Islet precursor cell (in vitro differentiated cells): ENCODE results near the gene HSPA8.
"Not testable (repeated sequence)": the region's sequence is repeated elsewhere in the genome, so short reads cannot be mapped to it uniquely, and the experiment has no call there.

Experiments
- DNase-seq: peaks from one replicate; pipeline ENCODE4 v3.0.0-alpha.2; 2018

HSPA8 gene

DNA sequence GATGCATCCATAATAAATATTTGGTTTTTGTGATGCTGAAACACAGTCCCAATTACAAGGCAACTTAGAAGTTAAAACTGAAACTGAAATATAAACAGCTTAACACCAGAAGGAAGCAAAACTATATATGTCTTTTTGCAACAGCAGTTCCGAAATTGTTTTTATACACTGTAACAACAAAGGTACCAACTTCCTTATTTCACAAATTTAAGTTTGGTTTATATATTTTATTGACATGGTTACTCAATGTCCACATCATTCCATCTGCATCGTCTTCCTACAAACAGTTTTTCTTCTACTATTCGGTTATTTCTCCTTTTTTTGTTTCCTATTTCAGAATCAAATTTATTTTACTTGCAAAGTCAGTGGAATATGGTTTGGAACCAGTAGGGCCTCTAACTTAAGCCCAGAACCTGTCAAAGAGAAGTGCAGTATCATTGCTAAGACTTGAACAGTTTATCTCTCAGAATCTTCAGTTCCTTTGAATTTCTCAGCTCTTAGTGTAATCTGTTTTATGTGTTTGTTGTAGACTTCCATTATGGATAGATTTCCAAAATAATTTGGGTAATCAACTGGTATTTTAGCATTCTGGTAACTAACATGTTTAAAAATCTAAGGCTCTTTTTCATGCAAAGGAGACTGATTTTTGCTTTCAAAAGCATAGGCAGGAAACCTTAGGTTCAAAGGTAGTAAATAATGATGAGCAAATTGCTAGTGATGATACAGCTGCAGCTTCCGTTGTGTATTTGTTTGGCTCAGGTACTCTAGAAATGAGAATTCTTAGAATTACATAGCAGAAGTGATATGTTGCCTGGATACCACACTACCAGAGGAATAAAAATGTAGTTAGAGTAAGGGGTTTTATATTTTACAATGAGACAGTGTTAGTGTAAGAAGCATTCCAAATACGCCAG is 8.2 kb upstream of the HSPA8 start:
- DNase-seq: no peak

DNA sequence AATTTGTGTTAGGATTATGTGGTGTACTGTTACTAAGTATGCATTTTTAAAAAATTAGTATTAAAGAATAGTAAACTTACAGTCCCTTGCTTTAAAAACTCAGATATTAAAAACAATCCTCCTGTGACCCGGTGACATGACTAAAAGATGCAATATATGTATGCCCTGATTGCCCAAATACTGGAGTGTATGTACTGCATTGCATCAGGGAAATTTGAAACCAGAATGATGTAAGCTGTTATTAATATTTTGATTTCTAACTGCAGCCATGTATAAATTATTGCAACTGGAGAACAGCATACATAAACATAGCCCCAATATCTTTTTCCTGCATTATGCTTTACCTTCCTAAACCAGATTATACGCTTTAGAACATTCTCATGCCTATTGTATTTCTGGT is 3.7 kb upstream of the HSPA8 start:
- DNase-seq: no peak

DNA sequence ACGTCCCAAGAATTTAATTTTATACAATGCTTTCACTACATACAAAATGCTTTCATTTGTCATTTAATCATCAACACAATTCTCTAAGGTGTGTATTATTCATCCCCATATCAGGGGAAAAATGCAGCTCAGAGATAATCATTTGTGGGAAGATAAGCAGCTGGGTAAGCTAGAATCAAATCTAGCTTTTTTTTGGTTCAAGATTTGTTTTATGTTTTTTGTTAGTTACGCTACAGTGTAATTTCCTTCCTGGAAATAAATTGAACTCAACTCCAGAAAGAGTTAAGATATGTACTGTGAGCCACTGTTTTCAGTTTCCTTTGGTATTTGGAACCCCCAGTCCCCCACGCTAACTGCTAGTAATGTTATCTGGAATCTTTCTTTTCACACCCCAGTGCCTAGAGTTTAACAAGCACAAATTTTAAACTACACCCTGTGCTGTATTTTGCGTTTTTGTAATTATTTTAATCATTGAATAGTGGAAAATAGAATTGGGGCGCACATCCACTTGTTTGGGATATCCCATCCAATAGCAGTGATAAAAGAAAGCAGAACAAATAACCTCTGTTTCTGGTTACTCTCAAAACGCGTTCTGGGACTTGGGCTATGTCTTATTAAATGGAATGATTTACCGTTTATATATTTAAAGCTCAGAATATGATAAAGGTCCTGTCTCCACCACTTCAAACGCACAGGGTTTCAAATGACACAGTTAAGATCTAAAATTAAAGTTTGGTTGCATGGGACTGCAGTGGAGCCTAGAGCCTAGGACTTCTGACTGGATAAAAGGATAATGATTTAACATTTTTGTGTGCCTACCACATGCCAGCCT is 2.1 kb upstream of the HSPA8 start:
- DNase-seq: no peak

DNA sequence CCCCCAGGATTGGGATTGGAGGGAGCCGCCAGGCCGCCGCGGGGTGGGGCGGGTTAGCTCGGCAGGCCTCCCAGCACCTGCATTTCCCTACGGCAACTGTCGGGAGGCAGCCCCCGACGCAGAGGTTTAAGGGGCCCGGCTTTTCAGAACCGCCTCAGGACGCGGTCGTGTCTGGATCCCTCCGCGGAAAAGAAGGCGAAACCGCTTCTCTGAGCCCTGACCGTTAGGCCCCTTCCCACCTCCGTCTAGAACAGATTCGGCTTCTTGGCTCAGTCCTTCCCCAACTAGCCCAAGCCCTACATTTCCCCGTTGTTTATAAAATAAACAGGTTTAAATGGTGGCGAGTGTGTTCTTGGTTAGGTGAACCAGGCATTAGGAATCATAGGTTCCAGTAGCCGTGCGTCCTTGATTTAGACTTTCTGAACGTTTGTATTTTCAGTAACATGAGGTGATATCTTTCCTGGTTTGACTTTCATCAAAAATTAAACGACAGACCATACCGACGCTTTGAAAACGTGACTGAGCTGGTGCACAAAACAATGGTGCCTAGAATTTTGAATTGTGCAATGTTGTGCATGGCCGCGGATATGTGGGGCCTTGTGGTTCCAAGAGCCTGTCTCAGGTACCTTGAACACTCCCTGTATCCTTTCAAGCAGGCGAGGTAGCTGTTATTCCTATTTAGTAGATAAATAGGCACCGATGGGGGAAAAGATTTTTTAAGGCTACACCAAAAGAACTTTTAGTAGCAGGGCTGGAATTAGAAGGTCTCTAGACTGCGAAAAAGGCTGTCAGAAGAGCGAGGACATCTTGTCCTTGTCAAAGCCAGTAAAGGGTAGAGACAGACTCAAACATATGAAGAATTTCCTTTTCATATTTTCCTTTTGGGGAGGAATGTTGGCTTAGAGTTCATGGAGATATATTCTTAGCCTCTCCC is 1.2 kb upstream of the HSPA8 start:
- DNase-seq: no peak

DNA sequence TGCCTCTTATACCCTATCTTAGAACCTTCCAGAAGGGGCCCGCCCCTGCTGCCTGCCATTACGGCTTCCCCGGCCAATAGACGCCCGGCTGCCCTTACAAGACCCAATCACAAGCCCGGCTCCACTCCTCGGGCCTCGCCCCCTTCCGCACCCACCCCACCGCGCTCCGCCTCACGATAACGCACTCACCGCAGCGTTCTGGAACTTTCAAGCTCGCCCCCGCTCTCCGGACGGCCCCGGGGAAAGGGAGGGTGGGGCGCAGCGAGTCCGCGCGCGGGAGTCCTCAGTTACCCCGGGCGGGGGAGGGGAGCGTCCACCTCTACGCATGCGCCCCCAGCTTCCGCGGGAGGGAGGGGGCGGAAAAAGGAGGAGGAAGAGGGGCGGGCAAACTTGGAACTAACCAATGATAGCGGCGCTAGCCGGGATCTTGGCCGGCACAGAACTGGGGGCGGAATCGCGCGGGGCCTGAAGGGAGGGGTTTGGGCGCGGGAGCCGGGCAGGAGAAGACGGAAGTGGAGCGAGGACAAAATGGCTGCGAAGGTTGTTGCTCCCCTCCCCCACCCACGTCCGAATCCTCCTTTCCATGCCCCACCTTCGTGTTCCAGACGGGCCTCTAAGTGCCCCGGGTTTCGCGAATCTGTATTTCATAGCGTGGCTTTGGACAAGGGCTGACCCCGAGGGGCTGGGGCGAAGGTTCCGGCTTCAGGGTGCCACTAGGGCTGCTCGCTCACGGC is 389 bp upstream of the HSPA8 start:
- DNase-seq: peak; percentile 100

DNA sequence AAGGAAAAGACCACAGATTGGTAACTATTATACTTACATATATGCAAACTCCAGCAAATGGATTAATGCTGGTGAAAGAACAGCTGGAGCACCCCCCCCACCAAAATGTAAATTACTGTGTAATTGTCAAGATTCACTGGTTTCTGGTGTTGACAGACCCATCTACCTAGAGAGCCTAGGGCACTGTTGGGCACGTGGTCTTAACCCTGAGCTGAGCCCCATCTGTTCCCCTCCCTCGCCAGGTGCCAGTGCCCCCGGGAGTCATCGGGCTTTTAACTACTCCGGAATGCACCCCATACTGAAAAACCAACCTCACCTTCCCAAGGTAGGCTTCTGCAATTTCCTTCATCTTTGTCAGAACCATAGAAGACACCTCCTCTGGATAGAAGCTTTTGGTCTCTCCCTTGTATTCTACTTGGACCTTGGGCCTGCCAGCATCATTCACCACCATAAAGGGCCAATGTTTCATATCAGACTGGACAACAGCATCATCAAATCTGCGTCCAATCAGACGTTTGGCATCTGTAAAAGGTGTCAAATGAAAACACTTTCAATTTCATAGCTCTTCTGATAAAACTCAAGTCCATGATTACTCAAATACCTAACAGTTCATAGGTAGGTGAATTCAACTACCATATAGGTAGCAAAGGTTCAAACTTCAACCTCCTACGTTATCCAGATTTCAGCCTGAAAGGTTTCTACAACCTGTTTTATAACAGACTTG is 1.5 kb downstream of the HSPA8 start:
- no peak for DNase-seq

DNA sequence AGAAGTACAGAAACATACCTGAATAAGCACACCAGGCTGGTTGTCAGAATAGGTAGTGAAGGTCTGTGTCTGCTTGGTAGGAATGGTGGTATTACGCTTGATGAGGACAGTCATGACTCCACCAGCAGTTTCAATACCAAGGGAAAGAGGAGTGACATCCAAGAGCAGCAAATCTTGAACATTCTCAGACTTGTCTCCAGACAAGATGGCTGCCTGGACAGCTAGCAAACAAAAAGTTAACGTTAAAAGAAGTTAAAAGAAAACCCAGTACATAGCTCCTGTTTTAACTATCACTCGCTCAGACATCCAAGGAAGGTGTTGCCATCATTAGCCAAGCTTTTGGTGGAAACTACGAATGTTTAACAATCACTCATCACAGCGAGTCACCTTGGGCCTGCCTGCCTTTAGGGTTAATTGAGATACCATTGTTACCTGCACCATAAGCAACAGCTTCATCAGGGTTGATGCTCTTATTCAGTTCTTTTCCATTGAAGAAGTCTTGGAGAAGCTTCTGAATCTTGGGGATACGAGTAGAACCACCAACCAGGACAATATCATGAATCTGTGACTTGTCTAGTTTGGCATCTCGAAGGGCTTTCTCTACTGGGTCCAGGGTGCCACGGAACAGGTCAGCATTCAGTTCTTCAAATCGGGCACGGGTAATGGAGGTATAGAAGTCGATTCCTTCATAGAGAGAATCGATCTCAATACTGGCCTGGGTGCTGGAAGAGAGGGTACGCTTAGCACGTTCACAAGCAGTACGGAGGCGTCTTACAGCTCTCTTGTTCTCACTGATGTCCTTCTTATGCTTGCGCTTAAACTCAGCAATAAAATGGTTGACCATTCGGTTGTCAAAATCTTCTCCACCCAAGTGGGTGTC is 2.7 kb downstream of the HSPA8 start:
- not testable (repeated sequence) for DNase-seq

DNA sequence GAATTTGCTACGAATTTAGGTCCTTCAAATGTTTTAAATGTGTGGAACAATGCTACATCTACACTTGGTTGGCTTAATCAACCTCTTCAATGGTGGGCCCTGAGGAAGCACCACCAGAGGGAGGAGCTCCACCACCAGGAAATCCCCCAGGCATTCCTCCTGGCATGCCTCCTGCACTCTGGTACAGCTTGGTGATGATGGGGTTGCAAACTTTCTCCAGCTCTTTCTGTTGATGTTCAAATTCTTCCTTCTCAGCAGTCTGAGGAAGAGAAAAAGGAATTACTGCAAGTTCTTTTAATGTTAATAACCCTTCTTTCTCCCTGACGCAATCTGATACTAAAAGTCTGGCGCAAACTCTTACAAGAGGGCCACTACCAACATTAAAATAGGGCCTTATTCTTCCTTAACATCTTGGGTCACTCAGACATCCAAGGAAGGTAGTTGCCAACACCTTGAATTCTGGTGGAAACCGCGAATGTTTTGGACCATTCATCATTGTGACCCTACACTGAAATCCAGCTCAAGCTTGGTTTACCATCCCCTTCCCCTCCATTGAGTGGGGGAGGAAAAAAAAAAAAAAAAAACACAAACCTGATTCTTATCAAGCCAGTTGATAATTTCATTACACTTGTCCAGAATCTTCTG is 4.2 kb downstream of the HSPA8 start:
- no peak for DNase-seq

DNA sequence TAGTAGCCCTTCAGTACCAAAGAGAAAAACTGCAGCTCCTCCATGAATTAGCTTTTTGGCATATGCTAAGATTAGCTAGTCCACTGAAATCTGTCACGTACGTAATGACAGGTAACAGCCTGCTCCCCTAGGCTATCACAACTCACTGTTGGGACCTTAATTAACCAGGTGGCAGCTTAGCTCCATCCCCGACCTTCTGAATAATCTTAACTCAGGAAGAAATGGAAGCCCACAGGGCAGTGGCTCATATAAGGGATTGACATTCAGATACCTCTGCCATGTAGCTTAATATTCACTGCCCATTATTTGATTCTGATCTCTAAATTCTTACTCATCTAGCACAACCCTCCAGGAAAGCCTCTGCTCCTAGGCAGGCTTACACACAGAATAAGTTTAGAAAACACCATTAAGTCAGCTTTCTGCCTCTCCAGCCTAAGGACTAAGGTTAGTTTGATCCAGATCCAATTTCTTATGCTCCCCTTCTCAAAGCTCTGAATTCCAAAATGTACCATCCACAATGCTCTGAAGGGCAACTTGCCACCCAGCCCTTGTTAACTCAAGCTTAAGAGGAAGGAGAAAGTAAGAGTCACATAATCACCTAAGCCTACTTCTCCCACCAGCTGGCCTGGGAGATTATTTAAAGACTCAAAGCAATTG is 5.0 kb downstream of the HSPA8 start:
- DNase-seq: no peak

DNA sequence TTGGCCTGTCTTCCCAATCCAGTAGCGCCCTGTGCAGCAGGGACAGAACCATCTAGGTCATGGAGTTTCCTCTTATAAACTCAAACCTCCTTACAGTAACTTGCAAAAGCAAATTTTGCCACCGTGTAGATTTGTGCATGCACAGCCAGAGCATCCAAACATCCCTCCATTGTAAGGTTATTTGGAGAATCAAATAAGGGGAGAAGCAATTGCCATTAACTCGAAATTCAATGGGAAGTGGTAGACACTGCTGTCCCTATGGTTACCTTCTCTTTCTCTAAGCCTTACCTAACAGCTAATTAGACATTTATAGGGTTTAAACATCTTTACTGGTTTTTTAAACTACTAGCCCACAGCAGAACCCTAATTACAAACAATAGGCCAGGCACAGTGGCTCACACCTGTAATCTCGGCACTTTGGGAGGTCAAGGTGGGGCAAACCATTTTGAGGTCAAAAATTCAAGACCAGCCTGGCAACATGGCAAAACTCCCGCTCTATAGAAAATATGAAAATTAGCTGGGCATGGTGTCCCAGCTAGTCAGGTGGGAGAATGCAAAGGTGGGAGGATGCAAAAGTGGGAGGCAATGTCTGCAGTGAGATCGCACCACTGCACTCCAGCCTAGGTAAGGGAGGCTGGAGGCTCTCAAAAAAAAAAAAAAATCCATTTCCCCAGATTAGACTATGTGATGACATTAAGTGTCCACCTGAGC is 6.6 kb downstream of the HSPA8 start:
- no peak for DNase-seq

DNA sequence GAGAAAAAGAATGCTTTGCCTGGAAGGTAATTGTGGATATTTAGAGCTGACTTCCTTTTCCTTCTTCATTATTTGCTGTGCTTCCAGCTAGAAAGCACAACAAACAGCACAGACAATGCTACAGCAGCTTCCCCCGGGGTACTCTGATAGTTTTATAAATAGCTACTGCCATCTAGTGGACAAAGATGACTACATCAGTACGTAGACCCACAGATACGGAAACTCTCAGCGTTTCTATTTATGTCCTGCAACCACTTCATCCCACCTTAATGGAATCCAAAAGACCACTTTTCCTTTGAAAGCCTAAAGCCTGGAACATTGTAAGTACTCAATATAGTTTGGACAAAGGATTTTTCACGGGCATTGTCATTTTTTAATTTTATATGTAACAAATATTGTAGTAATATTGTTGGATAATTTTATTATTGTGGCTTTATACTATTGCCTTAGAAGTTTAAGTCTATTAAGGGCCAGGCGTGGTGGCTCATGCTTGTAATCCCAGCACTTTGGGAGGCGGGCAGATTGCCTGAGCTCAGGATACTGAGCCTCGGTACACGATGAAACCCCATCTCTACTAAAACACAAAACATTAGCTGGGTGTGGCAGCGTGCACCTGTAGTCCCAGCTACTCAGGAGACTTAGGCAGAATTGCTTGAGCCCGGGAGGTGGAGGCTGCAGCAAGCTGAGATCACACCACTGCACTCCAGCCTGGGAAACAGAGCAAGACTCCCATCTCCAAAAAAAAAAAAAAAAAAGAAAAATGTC is 7.5 kb downstream of the HSPA8 start:
- no peak for DNase-seq

DNA sequence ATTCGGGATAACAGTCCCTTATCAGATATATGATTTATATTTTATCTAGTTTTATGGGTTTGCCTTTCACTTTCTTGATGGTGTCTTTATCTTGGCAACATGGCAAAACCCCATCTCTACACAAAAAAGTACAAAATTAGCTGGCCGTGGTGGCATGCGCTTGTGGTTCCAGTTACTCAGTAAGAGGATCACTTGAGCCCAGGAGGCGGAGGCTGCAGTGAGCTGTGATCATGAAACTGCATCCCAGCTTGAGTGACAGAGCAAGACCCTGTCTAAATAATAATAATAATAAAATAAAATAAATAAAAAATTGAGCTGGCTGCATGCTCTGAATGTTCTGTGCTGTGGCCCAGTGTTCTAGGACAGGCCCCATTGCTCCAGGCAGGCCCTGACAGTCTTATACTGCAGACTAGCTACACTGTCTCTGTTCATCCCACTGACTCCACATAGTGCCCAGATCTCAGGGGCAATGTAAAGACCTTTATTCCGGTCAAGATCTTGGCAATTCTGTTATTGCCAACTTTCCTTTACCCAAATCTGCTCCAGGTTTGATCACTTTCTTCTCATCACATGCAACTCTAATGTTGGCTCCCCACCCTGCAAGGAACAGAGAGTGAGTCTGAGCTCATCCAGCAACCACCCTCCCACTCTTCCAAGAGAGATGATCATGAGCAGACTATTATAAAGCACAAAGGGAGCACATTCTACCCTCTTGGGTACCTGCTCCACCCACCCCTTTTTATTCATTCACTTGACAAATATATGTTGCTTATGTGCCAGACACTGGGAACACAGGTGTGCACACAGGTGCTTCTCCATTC is 8.8 kb downstream of the HSPA8 start:
- no peak for DNase-seq

DNA sequence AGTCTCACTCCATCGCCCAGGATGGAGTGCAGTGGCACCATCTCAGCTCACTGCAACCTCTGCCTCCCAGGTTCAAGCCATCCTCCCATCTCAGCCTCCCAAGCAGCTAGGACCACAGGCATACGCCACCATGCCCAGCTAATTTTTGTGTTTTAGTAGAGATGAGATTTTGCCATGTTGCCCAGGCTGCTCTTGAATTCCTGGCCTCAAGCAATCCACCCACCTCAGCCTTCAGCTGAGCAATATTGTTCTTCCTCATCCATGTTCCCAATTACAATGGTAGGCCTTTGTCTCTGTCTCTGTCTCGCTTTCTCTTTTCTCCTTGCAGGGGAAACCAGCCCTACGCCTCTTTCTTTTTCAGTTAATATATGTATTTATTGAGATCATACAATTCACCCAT is 10.3 kb downstream of the HSPA8 start:
- no peak for DNase-seq

DNA sequence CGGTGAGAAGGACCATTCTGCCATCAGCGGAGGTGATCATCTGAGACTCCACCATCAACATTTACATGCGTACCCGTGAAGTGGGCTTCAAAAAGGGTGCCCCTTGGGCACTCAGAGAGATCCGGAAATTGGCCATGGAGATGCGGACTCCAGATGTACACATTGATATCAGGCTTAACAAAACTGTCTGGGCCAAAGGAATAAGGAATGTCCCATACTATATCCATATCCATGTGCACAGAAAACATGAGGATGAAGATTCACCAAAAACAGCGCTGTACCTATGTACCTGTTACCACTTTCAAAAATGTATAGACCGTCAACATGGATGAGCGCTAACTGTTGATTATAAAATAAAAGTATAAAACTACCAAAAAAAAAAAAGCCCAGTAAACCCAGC is 10.8 kb downstream of the HSPA8 start:
- no peak for DNase-seq

DNA sequence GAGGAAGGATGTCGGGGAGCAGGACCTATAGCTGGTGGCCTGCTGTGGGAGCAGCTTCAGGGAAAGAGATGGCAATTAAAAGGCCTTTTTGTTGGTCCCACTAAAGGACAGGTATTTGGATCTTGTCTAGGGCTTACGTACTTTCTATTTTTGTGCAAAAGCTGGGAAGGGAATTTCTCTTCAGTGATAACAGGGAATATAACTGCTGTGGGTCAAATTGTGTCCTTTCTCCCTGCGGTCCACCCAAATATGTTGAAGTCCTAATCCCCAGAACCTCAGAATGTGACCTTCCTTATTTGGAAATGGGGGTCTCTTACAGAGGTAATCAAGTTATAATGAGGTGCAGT is 14.0 kb downstream of the HSPA8 start:
- DNase-seq: no peak

DNA sequence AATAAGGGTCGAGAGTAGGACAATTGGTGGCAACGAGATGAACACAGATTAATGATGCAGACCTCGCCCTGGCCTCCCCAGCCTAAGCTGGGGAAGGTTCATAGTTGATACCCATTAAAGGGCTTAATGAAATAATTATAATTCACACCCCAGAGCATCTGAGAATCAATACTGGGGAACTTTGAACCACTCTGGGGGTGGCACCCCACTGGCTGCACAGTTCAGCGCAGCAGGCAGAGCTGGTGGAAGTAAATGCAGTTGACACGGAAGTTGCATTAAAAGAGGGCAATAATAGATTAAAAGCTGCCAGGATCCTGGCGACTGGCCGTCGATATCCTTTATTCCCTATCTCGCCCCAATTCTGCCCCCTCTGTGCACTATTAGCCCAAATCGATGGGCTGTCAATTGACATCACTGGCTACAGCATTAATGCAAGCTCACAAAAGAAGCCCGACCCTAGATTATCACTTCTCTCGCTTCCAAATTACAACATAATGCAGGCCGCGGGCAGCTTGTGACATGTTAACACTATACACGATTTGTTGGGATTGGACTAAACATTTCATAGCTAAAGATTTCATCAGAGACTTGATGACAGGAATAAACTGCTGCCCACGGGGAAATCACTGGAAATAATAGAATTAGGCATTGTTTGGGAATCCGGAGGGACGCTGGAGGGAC is 14.5 kb downstream of the HSPA8 start:
- DNase-seq: no peak
